ENCODE results near the gene PDGFA. TPM values are rescaled to one million over a fixed set of nuclear protein-coding genes. Genes with fewer than 3 reads are reported as not detected.

The PDGFA gene
- total and polyA plus RNA-seq, 8 donors: 11.1 to 93.0 (median 41.8) TPM

DNA sequence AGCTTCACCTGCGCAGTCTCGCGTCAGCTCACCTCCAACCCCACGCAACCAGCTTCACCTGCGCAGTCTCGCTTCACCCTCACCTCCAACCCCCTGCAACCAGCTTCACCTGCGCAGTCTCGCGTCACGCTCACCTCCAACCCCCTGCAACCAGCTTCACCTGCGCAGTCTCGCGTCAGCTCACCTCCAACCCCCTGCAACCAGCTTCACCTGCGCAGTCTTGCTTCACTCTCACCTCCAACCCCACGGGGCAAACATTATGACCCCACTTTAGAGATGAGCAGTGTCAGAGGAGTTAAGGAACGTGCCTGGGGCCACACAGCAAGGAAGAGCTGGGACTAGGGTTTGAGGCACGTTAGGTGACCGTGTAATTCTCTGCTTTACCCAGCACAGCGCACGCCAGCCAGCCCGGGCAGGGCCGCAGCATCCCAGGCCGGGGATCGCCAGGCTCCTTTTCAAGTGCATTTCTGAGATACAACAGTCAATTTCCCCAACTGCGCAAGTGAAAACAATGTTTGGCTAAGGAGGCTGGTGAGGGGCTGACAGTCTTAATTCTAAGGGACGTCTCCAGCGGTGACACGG lies 22.6 kb upstream of the PDGFA start:
- WGBS, 5 donors: 89 to 94% (median 89%) methylated on average over 22 to 28 of the region's 28 CpGs
- DNase-seq: no peak
- Histone ChIP-seq H3K4me3 (no peak overlapping the region), H3K4me1 (peaks cover 13 to 41% (median 21%) of the 10 kb centered on the region in 4 donors), H3K27ac (no peak overlapping the region), H3K9me3 (peaks cover 0 to 7% (median 2%) of the 10 kb centered on the region in 4 donors), H3K27me3 (peaks cover 0 to 9% (median 0%) of the 10 kb centered on the region in 3 donors), H3K36me3 (no peaks in the 10 kb centered on the region)
- intact Hi-C loops (cut with DNase I; ENCODE audit: low total_unique reads): no loop called here
- TF ChIP-seq, protein P1, sequence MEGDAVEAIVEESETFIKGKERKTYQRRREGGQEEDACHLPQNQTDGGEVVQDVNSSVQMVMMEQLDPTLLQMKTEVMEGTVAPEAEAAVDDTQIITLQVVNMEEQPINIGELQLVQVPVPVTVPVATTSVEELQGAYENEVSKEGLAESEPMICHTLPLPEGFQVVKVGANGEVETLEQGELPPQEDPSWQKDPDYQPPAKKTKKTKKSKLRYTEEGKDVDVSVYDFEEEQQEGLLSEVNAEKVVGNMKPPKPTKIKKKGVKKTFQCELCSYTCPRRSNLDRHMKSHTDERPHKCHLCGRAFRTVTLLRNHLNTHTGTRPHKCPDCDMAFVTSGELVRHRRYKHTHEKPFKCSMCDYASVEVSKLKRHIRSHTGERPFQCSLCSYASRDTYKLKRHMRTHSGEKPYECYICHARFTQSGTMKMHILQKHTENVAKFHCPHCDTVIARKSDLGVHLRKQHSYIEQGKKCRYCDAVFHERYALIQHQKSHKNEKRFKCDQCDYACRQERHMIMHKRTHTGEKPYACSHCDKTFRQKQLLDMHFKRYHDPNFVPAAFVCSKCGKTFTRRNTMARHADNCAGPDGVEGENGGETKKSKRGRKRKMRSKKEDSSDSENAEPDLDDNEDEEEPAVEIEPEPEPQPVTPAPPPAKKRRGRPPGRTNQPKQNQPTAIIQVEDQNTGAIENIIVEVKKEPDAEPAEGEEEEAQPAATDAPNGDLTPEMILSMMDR (IDR thresholded peaks at IDR 0.05): no peak
- TF ChIP-seq POLR2A (IDR thresholded peaks at IDR 0.05) (no peak), POLR2AphosphoS5 (IDR thresholded peaks at IDR 0.05) (no peak), EP300 (IDR thresholded peaks at IDR 0.05) (no peak)

DNA sequence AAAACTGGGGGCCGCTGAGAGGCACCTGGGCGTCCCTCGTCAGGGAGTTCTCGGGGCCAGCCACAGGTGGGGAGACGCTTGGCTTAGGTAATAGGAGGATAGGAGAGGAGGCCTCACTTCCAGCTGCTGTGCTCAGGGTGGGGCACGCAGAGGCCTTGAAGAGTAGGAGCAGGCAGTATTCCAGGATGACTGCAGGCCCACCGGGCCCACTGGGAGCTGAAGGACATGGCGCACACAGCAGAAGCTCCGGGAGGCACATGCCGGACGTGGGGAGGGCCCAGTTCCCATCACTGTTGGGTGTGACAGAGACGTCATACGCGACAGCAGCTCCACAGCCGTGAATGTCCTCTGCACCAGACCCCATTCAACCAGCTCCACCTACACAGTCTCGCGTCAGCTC lies 22.0 kb upstream of the PDGFA start:
- Histone ChIP-seq H3K4me3 (no peak overlapping the region), H3K36me3 (no peaks in the 10 kb centered on the region), H3K4me1 (peaks cover 13 to 41% (median 21%) of the 10 kb centered on the region in 4 donors), H3K9me3 (peaks cover 0 to 7% (median 2%) of the 10 kb centered on the region in 4 donors), H3K27me3 (peaks cover 0 to 9% (median 0%) of the 10 kb centered on the region in 3 donors), H3K27ac (no peak overlapping the region)
- 91 to 96% (median 94%) methylated on average over 16 to 17 of the region's 17 CpGs for WGBS, 5 donors
- intact Hi-C loops (cut with DNase I; ENCODE audit: low total_unique reads): no loop called here
- TF ChIP-seq POLR2AphosphoS5 (IDR thresholded peaks at IDR 0.05): no peak
- no peak for TF ChIP-seq POLR2A (IDR thresholded peaks at IDR 0.05)
- DNase-seq: no peak

DNA sequence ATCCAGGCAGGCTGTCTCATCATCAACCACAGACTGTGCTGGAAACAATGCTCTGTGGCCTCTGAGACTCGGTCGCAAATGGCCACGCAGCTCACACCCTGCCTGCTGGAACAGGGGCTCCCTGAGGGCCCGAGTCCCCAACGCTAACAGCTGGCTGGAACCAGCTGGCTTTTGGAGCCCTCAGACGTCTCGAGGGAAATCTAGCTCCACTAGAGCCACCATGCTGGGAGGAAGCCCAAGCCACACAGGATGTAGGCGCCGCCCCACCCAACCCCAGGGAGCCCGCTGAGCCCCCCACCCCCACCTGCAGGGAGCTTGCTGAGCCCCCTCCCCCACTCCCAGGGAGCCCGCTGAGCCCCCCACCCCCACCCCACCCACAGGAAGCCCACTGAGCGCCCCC lies 21.4 kb upstream of the PDGFA start:
- 82 to 100% (median 89%) methylated on average over 3 to 12 of the region's 12 CpGs for WGBS, 5 donors
- peaks cover 0 to 9% (median 0%) of the 10 kb centered on the region in 3 donors for H3K27me3 ChIP-seq
- peaks cover 13 to 41% (median 21%) of the 10 kb centered on the region in 4 donors for H3K4me1 ChIP-seq
- no peak for TF ChIP-seq POLR2AphosphoS5 (IDR thresholded peaks at IDR 0.05)
- TF ChIP-seq EP300 (IDR thresholded peaks at IDR 0.05): no peak
- TF ChIP-seq POLR2A (IDR thresholded peaks at IDR 0.05): no peak
- TF ChIP-seq, protein P1 (IDR thresholded peaks at IDR 0.05): no peak
- DNase-seq: no peak
- no peak overlapping the region for H3K27ac ChIP-seq
- no peak overlapping the region for H3K4me3 ChIP-seq
- intact Hi-C loops (cut with DNase I; ENCODE audit: low total_unique reads): no loop called here
- H3K9me3 ChIP-seq: peaks cover 0 to 7% (median 2%) of the 10 kb centered on the region in 4 donors
- H3K36me3 ChIP-seq: no peaks in the 10 kb centered on the region

DNA sequence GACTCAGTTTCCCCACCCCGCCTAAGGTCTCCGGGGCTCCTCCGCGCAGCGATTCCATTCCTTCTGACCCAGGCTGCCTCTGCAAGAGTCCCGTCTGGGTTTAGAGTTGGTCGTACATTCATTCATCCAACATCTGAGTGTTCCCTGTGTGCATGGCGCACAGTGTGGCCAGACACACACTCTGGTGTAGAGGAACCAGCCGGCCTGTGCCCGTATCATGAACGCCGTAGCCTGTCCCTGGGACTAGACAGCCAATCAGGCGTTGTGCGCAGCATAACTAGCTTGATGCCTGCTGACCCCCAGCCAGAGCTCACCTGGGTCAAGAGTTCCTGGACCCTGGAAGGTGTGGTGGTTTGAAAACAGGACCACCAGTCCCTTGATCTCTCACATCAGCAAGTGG lies 20.9 kb upstream of the PDGFA start:
- TF ChIP-seq, protein P1 (IDR thresholded peaks at IDR 0.05): no peak
- no peak for TF ChIP-seq POLR2A (IDR thresholded peaks at IDR 0.05)
- no peak for TF ChIP-seq POLR2AphosphoS5 (IDR thresholded peaks at IDR 0.05)
- TF ChIP-seq EP300 (IDR thresholded peaks at IDR 0.05): no peak
- peaks cover 13 to 41% (median 21%) of the 10 kb centered on the region in 4 donors for H3K4me1 ChIP-seq
- DNase-seq: no peak
- no peak overlapping the region for H3K27ac ChIP-seq
- no peaks in the 10 kb centered on the region for H3K36me3 ChIP-seq
- H3K9me3 ChIP-seq: peaks cover 0 to 7% (median 2%) of the 10 kb centered on the region in 4 donors
- WGBS, 5 donors: 97 to 98% (median 98%) methylated on average over 12 to 14 of the region's 14 CpGs
- H3K4me3 ChIP-seq: no peak overlapping the region
- H3K27me3 ChIP-seq: peaks cover 0 to 9% (median 0%) of the 10 kb centered on the region in 3 donors
- intact Hi-C loops (cut with DNase I; ENCODE audit: low total_unique reads): no loop called here
